GM08714 (cell line): ENCODE data around the gene HHATL.
A peak's percentile ranks its signal among the peaks of the same experiment; 100 is the strongest.

Experiments used
- H3K4me3 ChIP-seq: fragments of 200-500 bp; sonication (Bioruptor generic); 2 replicates; pipeline ENCODE4 v1.5.1; 2014; ENCODE audit warnings: mild to moderate bottlenecking, low read length, inconsistent platforms
- ZNF274 ChIP-seq: IDR thresholded peaks from 2 replicates; pipeline ENCODE4 v1.6.1; 2012; ENCODE audit warnings: mild to moderate bottlenecking, low read depth, low read length

Gene HHATL

DNA sequence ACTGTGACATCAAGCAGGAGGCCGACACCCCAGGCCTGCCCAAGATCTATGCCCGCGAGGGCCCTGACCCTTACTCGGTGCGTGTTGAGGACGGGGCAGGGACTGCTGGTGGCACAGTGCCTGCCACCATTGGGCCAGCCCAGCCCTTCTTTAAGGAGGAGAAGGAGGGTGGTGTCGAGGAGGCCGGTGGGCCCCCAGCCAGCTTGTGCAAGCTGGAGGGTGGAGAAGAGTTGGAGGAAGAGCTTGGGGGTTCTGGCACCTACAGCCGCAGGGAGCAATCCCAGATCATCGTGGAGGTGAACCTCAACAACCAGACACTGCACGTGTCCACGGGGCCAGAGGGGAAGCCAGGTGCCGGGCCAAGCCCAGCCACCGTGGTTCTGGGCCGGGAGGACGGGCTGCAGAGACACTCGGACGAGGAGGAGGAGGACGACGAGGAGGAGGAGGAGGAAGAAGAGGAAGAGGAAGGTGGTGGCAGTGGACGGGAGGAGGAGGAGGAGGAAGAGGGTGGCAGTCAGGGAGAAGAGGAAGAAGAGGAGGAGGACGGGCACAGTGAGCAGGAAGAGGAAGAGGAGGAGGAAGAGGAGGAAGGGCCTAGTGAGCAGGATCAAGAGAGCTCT is 43.7 kb downstream of the HHATL start:
- no peak for TF ChIP-seq ZNF274
- no peak overlapping the region for H3K4me3 ChIP-seq

GRCh38 chr3:42658091-42658770 is 44.4 kb downstream of the HHATL start:
- TF ChIP-seq ZNF274 = no peak
- H3K4me3 ChIP-seq = no peak overlapping the region

DNA sequence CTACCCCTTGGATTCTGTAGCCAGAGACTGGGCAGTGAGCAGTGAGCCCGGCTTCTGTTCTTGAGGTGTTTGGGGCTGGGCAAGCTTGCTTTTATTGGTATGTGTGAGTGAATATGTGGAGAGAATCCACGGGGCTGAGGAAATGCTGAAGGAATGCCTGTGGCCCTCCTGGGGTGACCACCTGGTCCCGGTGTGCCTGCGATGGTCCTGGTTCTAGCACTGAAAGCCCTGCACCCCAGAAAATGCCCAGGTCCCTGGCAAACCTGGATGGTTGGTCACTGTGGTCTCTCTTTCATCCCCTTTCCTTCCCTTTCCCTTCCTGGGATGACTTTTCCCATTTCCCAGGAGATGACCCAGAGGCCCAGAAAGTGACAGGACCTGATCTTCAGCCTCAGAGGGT is 44.9 kb downstream of the HHATL start:
- no peak overlapping the region for H3K4me3 ChIP-seq
- no peak for TF ChIP-seq ZNF274

DNA sequence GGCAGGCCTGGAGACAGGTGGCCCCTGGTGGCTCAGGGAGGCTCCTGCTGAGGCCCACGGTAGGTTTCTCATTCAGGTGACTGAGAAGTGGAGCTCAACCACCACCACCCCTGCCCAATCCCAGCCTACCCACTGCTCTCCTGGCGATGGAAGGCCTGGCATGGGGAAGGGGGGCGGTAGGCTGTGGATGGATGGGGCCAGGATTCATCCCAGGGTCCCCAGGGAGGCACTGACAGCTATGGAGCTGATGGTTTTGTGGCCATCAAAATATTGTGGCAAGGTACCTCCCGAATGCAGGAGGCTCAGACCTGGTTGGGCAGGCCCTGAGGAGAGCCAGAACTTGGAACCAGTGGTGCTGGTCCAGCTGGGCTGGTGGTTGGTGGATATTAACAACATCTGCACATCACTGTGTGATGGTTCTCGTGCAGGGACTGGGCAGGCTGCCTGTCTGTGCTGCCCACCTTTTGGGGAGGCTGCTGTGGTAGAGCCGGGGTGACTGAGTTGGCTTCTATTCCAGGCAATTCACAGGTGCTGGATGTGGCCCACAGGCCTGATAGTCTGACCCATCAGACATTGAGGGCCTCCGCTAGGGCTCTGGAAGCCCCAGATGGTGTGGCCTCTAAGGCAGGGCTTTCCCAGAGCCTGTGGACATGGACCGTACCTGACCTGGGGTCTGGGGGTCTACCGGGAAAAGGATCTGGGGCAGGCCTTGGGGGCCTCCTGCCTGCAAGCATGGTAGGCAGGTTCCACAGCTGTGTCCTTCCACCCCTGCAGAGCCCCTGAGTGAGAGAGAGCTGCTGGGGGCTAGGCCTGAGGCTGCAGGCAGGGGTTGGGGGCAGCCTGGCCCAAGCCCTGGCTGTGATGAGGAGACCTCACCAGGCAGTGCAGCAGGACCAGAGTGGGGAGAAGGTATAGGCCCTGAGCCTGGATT is 45.7 kb downstream of the HHATL start:
- TF ChIP-seq ZNF274 = no peak
- H3K4me3 ChIP-seq = no peak overlapping the region

GRCh38 chr3:42655980-42656679 is 46.5 kb downstream of the HHATL start:
- TF ChIP-seq ZNF274 = no peak
- H3K4me3 ChIP-seq = no peak overlapping the region

- no peak overlapping the region for H3K4me3 ChIP-seq
- no peak for TF ChIP-seq ZNF274
These were observed 47.2 kb downstream of the HHATL start for GRCh38 chr3:42655331-42655888.

- TF ChIP-seq ZNF274 = no peak
- peak overlapping the region; percentile 54; the same call in 1 of the 2 replicates for H3K4me3 ChIP-seq
These were observed 48.0 kb downstream of the HHATL start for GRCh38 chr3:42654331-42655201.

- TF ChIP-seq ZNF274 = no peak
- H3K4me3 ChIP-seq = peak within 1 kb of the TSS; percentile 54; the same call in 1 of the 2 replicates
These were observed 48.9 kb downstream of the HHATL start, which contains the start of gene ZBTB47 for GRCh38 chr3:42653560-42654330. Gene ZBTB47 (plus strand): TSS chr3:42653697. CDS start chr3:42658356, 4,659 bp downstream.

DNA sequence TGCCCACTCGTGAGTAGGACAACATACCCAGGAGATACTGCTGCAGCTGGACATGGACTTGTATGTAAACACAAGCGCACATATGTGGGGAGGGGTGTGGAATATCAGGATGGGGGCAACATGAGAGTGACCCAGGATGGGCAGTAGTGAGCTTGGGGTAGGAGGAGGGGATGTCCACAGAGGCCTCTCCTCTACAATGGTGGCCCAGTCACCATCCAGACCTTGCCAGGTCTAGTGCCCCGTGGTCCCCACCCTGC is 49.4 kb downstream of the HHATL start:
- H3K4me3 ChIP-seq = peak overlapping the region; percentile 54; the same call in 1 of the 2 replicates

DNA sequence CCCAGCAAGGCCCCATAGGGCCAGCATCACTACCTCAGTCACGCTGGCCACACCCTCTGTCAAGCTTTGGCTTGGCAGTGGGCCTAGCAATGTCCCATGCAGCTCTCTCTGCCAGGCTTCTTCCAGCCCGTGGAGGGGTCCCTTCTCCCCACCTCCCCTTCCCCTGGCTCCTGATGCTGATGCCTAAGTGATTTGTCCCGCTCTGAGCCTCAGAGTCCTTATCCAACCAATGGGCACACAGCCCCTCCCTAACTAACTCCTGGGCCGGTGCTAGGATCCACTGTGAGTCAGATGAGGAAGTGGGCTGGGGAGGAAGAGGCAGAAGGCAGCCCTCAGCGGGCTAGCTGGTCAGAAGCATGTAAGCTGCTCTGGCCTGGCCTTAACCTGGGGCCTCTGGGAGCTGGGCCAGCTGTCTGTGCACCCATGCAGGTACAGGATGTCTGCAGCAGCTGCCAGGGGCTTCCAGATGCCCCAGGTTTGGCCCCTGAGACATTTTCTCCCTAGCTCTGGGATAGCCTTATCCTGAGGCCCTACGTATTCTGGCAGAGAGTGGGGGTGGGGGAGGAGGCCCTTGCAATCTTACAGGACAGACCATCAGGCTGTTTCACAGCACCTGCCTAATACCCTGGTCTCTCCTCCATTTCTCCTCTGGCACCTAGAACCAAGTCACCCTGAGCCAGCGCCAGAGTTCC is 49.8 kb downstream of the HHATL start:
- TF ChIP-seq ZNF274 = no peak
- no peak overlapping the region; the same call in 1 of the 2 replicates for H3K4me3 ChIP-seq

More for the DNA sequence above, 49.4 kb downstream of the HHATL start:
- TF ChIP-seq ZNF274 = no peak

DNA sequence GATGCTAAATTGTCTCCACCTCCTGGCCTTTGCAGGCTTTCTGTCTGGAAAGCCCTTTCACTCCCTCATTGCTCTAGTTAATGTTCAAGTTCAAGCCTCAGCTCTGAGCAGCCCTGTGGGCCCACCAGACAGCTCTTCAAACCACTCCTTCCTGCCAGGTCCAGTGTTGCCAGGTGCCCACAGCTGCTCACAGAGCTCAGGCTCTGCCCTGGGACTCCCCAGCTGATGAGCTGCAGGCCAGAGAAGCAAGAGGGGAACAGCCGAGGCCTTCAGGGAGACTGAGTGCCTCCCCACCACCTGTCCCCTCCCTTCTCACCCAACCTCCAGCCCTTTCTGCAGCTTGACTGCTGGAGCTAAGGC is 50.4 kb downstream of the HHATL start:
- H3K4me3 ChIP-seq = no peak overlapping the region
- TF ChIP-seq ZNF274 = no peak

DNA sequence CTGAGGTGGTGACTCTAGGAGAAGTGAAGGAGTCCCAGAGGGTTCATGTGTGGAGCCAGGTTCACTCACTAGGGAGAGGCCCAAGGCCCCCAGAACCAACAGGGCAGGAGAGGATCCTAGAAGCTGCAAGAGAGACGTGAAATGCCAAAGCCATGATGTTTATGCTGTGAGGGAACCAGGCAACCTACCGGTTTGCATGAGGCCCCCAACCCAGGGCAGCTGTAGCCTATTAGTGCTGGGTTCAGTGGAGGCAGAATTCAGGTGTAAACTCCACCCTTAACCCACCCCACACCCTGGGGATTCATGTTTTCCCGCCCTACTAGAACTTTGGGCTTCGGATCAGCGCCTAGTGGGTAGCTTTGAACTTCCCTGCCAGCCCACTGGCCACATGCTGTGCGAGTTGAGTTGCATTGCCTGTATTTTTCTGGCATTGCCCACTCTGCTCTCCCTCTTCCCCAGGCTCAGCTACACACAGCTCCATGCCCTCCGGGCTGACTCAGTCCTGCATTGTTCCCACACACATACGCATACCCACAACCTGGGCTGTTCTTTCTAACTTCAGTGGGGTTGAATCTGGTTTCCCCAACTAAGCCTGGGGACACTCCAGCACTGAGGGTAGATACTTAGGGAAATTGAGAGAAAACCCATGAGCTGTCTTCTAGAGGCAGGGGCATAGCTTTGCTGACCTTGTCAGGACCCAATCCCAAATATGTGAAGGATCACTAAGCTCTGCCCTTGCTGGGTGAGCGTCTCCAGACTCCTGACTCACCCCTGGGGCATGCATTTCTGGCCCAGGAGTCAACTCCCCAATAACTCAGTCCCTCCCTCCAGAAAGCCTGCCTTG is 51.1 kb downstream of the HHATL start:
- TF ChIP-seq ZNF274 = no peak
- H3K4me3 ChIP-seq = no peak overlapping the region
